H9 (cell line): ENCODE data around the gene METTL18. TPM values are rescaled to one million over a fixed set of nuclear protein-coding genes. Genes with fewer than 3 reads are reported as not detected.

Source experiments
- DNase-seq: peaks from one replicate; pipeline ENCODE4 v3.0.0-alpha.2; 2017
- H2AFZ ChIP-seq: one replicate; pipeline ENCODE4 v1.6.1; 2013; ENCODE audit warnings: mild to moderate bottlenecking, low read length, control low read depth, moderate library complexity
- H2AK5ac ChIP-seq: 2 replicates; pipeline ENCODE4 v1.6.1; 2013; ENCODE audit warnings: low read length, control low read depth, mixed read lengths; ENCODE audit not compliant: insufficient read length
- H2BK120ac ChIP-seq: one replicate; pipeline ENCODE4 v1.6.1; 2013; ENCODE audit warnings: low read depth, mild to moderate bottlenecking, low read length, control low read depth, inconsistent platforms; ENCODE audit not compliant: poor library complexity, severe bottlenecking
- H2BK12ac ChIP-seq: 2 replicates; pipeline ENCODE4 v1.6.1; 2013; ENCODE audit warnings: low read length, control low read depth, mixed read lengths, low read depth; ENCODE audit not compliant: insufficient read length
- H2BK15ac ChIP-seq: 2 replicates; pipeline ENCODE4 v1.6.1; 2013; ENCODE audit warnings: low read depth, low read length, control low read depth
- H2BK20ac ChIP-seq: one replicate; pipeline ENCODE4 v1.6.1; 2013; ENCODE audit warnings: low read depth, mild to moderate bottlenecking, low read length, control low read depth, inconsistent platforms; ENCODE audit not compliant: poor library complexity, severe bottlenecking
- H2BK5ac ChIP-seq: 2 replicates; pipeline ENCODE4 v1.6.1; 2013; ENCODE audit warnings: low read length, control low read depth, mixed read lengths; ENCODE audit not compliant: insufficient read length
- H3K14ac ChIP-seq: 2 replicates; pipeline ENCODE4 v1.6.1; 2013; ENCODE audit warnings: low read length, control low read depth; ENCODE audit not compliant: insufficient read depth
- H3K18ac ChIP-seq: 2 replicates; pipeline ENCODE4 v1.6.1; 2013; ENCODE audit warnings: low read depth, mild to moderate bottlenecking, mixed read lengths, low read length, control low read depth; ENCODE audit not compliant: insufficient read length
- H3K23ac ChIP-seq: 2 replicates; pipeline ENCODE4 v1.6.1; 2013; ENCODE audit warnings: low read length, control low read depth, mixed read lengths, low read depth; ENCODE audit not compliant: insufficient read length
- H3K23me2 ChIP-seq: 2 replicates; pipeline ENCODE4 v1.6.1; 2013; ENCODE audit warnings: low read depth, mild to moderate bottlenecking, mixed read lengths, low read length, control low read depth; ENCODE audit not compliant: insufficient read length, poor library complexity, severe bottlenecking
- H3K27ac ChIP-seq: 2 replicates; pipeline ENCODE4 v1.5.1; 2013; ENCODE audit warnings: low read length, control low read depth, mixed read lengths, low read depth; ENCODE audit not compliant: insufficient read length
- H3K27me3 ChIP-seq: 2 replicates; pipeline ENCODE4 v1.6.1; 2013; ENCODE audit warnings: low read length, control low read depth, inconsistent platforms; ENCODE audit not compliant: insufficient read depth
- H3K4ac ChIP-seq: 2 replicates; pipeline ENCODE4 v1.6.1; 2013; ENCODE audit warnings: low read depth, mild to moderate bottlenecking, control low read depth, inconsistent platforms, low read length, moderate library complexity
- H3K4me1 ChIP-seq: 2 replicates; pipeline ENCODE4 v1.6.1; 2013; ENCODE audit warnings: low read length, control low read depth, inconsistent platforms; ENCODE audit not compliant: insufficient read depth
- H3K4me2 ChIP-seq: 2 replicates; pipeline ENCODE4 v1.6.1; 2013; ENCODE audit warnings: low read length, control low read depth, mixed read lengths; ENCODE audit not compliant: insufficient read length, insufficient read depth
- H3K56ac ChIP-seq: 2 replicates; pipeline ENCODE4 v1.6.1; 2013; ENCODE audit warnings: low read depth, mild to moderate bottlenecking, mixed read lengths, low read length, control low read depth; ENCODE audit not compliant: insufficient read length
- H3K79me1 ChIP-seq: 2 replicates; pipeline ENCODE4 v1.6.1; 2013; ENCODE audit warnings: low read depth, mild to moderate bottlenecking, moderate library complexity, low read length, control low read depth, inconsistent platforms; ENCODE audit not compliant: insufficient read depth, poor library complexity, severe bottlenecking
- H3K79me2 ChIP-seq: 2 replicates; pipeline ENCODE4 v1.6.1; 2013; ENCODE audit warnings: low read length, control low read depth, inconsistent platforms; ENCODE audit not compliant: insufficient read depth
- H3K9ac ChIP-seq: 2 replicates; pipeline ENCODE4 v1.6.1; 2013; ENCODE audit warnings: low read length, control low read depth, mixed read lengths; ENCODE audit not compliant: insufficient read length; ENCODE audit errors: extremely low read depth
- H3K9me3 ChIP-seq: one replicate; pipeline ENCODE4 v1.6.1; 2013; ENCODE audit warnings: low read depth, low read length, inconsistent platforms; ENCODE audit not compliant: control insufficient read depth
- H3T11ph ChIP-seq: one replicate; pipeline ENCODE4 v1.6.1; 2013; ENCODE audit warnings: mild to moderate bottlenecking, low read length, control low read depth, inconsistent platforms
- H4K20me1 ChIP-seq: one replicate; pipeline ENCODE4 v1.6.1; 2013; ENCODE audit not compliant: control insufficient read depth, insufficient read length, insufficient read depth
- H4K5ac ChIP-seq: 2 replicates; pipeline ENCODE4 v1.6.1; 2013; ENCODE audit warnings: low read depth, mild to moderate bottlenecking, mixed read lengths, low read length, control low read depth; ENCODE audit not compliant: insufficient read length
- H4K8ac ChIP-seq: replicated peaks from 2 replicates; pipeline ENCODE4 v1.6.1; 2013; ENCODE audit warnings: low read length, control low read depth, mixed read lengths, low read depth; ENCODE audit not compliant: insufficient read length
- H4K91ac ChIP-seq: 2 replicates; pipeline ENCODE4 v1.6.1; 2013; ENCODE audit warnings: low read depth, mild to moderate bottlenecking, moderate library complexity, mixed read lengths, low read length, control low read depth; ENCODE audit not compliant: insufficient read length
- H3K27ac Mint-ChIP-seq, 3 experiments: 2 replicates in 2 of 3; 3 replicates in 1 of 3; pipeline ENCODE4 v1.8.0; 2020 to 2021; ENCODE audit warnings: mixed read lengths in 3 of 3, mild to moderate bottlenecking in 1 of 3, moderate library complexity in 1 of 3
- H3K27me3 Mint-ChIP-seq: 2 replicates; pipeline ENCODE4 v1.8.0; 2021; ENCODE audit warnings: low read depth, mild to moderate bottlenecking, moderate library complexity, mixed read lengths
- H3K36me3 Mint-ChIP-seq, 3 experiments: 2 replicates in 2 of 3; 3 replicates in 1 of 3; pipeline ENCODE4 v1.8.0; 2020 to 2021; ENCODE audit warnings: low read depth in 3 of 3, mixed read lengths in 3 of 3; ENCODE audit not compliant: insufficient read depth in 1 of 3
- H3K4me1 Mint-ChIP-seq, 2 experiments: 2 replicates each; pipeline ENCODE4 v1.8.0; 2020; ENCODE audit warnings: mixed read lengths in 2 of 2
- H3K4me3 Mint-ChIP-seq, 2 experiments: 2 replicates in 1 of 2; 3 replicates in 1 of 2; pipeline ENCODE4 v1.8.0; 2020 to 2021; ENCODE audit warnings: mild to moderate bottlenecking in 2 of 2, mixed read lengths in 2 of 2, moderate library complexity in 1 of 2
- H3K9me3 Mint-ChIP-seq, 2 experiments: 2 replicates in 1 of 2; 3 replicates in 1 of 2; pipeline ENCODE4 v1.8.0; 2020; ENCODE audit warnings: mild to moderate bottlenecking in 2 of 2, mixed read lengths in 2 of 2, moderate library complexity in 1 of 2
- WGBS: extraction: QIAGEN DNeasy Blood & Tissue Kit; methylation state at CpG from one replicate; pipeline ENCODE4 v1.1.7; 2013; ENCODE audit warnings: missing lambda C conversion rate, low lambda C conversion rate, mixed read lengths; ENCODE audit not compliant: insufficient read length; ENCODE audit errors: extremely low coverage; 5-methylcytosine and 5-hydroxymethylcytosine counted together
- total RNA-seq: library from RNA; stranded (reverse); gene quantifications from 2 replicates; pipeline ENCODE4 v1.2.1, GENCODE V29; 2021
- TF ChIP-seq, protein P1 (sequence below): fragments of 200-600 bp; sonication (generic); conservative IDR thresholded peaks from 3 replicates; pipeline ENCODE4 v1.8.0; 2021; ENCODE audit warnings: antibody characterized with exemption, mild to moderate bottlenecking

The METTL18 gene
- total RNA-seq, 1 experiment from 2014 or later, result 8.7 TPM

GRCh38 chr1:169809370-169810095, 14.8 kb upstream of the METTL18 start:
- Histone ChIP-seq H3K27ac (no peak overlapping the region), H2BK15ac (no peak overlapping the region), H4K20me1 (no peaks in the 10 kb centered on the region), H4K8ac (no peak overlapping the region), H2BK5ac (no peak overlapping the region), H4K5ac (no peak overlapping the region), H3K4me2 (no peak overlapping the region), H3K23me2 (no peaks in the 10 kb centered on the region), H3K9ac (no peak overlapping the region), H3K79me1 (no peaks in the 10 kb centered on the region), H2BK12ac (no peak overlapping the region), H3K18ac (no peak overlapping the region), H2BK120ac (no peak overlapping the region), H4K91ac (no peak overlapping the region), H3K27me3 (no peaks in the 10 kb centered on the region), H3K23ac (no peak overlapping the region), H3K4ac (no peak overlapping the region), H3T11ph (no peak overlapping the region), H3K56ac (no peak overlapping the region), H3K4me1 (no peaks in the 10 kb centered on the region), H3K14ac (no peak overlapping the region), H3K9me3 (no peaks in the 10 kb centered on the region), H3K79me2 (no peaks in the 10 kb centered on the region), H2AFZ (no peak overlapping the region), H2BK20ac (no peak overlapping the region), H2AK5ac (no peak overlapping the region)
- TF ChIP-seq, protein P1, sequence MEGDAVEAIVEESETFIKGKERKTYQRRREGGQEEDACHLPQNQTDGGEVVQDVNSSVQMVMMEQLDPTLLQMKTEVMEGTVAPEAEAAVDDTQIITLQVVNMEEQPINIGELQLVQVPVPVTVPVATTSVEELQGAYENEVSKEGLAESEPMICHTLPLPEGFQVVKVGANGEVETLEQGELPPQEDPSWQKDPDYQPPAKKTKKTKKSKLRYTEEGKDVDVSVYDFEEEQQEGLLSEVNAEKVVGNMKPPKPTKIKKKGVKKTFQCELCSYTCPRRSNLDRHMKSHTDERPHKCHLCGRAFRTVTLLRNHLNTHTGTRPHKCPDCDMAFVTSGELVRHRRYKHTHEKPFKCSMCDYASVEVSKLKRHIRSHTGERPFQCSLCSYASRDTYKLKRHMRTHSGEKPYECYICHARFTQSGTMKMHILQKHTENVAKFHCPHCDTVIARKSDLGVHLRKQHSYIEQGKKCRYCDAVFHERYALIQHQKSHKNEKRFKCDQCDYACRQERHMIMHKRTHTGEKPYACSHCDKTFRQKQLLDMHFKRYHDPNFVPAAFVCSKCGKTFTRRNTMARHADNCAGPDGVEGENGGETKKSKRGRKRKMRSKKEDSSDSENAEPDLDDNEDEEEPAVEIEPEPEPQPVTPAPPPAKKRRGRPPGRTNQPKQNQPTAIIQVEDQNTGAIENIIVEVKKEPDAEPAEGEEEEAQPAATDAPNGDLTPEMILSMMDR, result peak; percentile 71
- DNase-seq, result no peak
- WGBS, result no CpG with 5 or more reads among the region's 4 CpGs
- no peaks in the 10 kb centered on the region for H3K4me1 Mint-ChIP-seq
- no peaks in the 10 kb centered on the region for H3K9me3 Mint-ChIP-seq
- peaks cover 19 to 48% (median 31%) of the 10 kb centered on the region in 3 experiments for H3K36me3 Mint-ChIP-seq
- 0 out of 7 replicates have a peak overlapping the region, but pooled peaks of 1 of the 3 experiments have one; percentile 46 for H3K27ac Mint-ChIP-seq
- no peaks in the 10 kb centered on the region for H3K27me3 Mint-ChIP-seq
- H3K4me3 Mint-ChIP-seq, result no peak overlapping the region
